ENCODE measurements around the gene ADARB1.
A peak's percentile ranks its signal among the peaks of the same experiment; 100 is the strongest.

The ADARB1 gene

GRCh38 chr21:45054227-45054926, 20.0 kb upstream of the ADARB1 start:
- no peak for DNase-seq (ENCODE audit: low spot score)

- no peak for DNase-seq (ENCODE audit: low spot score)
Measured at GRCh38 chr21:45054927-45055612, 19.3 kb upstream of the ADARB1 start.

GRCh38 chr21:45055861-45056260, 18.5 kb upstream of the ADARB1 start:
- peak; percentile 32 for DNase-seq (ENCODE audit: low spot score)

GRCh38 chr21:45056296-45056904, 18.0 kb upstream of the ADARB1 start:
- DNase-seq (ENCODE audit: low spot score), result no peak

GRCh38 chr21:45056917-45057560, 17.3 kb upstream of the ADARB1 start:
- DNase-seq (ENCODE audit: low spot score), result no peak

GRCh38 chr21:45057886-45058285, 16.5 kb upstream of the ADARB1 start:
- no peak for DNase-seq (ENCODE audit: low spot score)

GRCh38 chr21:45059121-45059520, 15.3 kb upstream of the ADARB1 start:
- DNase-seq (ENCODE audit: low spot score), result no peak

- no peak for DNase-seq (ENCODE audit: low spot score)
Measured at GRCh38 chr21:45060089-45060488, 14.3 kb upstream of the ADARB1 start.

- DNase-seq (ENCODE audit: low spot score), result no peak
Measured at GRCh38 chr21:45060675-45061311, 13.6 kb upstream of the ADARB1 start.

GRCh38 chr21:45064091-45064490, 10.3 kb upstream of the ADARB1 start:
- no peak for DNase-seq (ENCODE audit: low spot score)

- no peak for DNase-seq (ENCODE audit: low spot score)
Measured at GRCh38 chr21:45064618-45065399, 9.6 kb upstream of the ADARB1 start.

GRCh38 chr21:45067462-45068285, 6.7 kb upstream of the ADARB1 start:
- DNase-seq (ENCODE audit: low spot score), result no peak

GRCh38 chr21:45069085-45069484, 5.3 kb upstream of the ADARB1 start:
- no peak for DNase-seq (ENCODE audit: low spot score)

GRCh38 chr21:45069711-45070110, 4.7 kb upstream of the ADARB1 start:
- DNase-seq (ENCODE audit: low spot score), result no peak

GRCh38 chr21:45071078-45071873, 3.1 kb upstream of the ADARB1 start:
- DNase-seq (ENCODE audit: low spot score), result no peak

GRCh38 chr21:45071874-45072737, 2.3 kb upstream of the ADARB1 start:
- DNase-seq (ENCODE audit: low spot score), result no peak

- DNase-seq (ENCODE audit: low spot score), result no peak
Measured at GRCh38 chr21:45072738-45073300, 1.6 kb upstream of the ADARB1 start.

Measured in SK-N-DZ (cell line).